Activated CD4-positive, alpha-beta memory T cell treated with anti-CD3 and anti-CD28 coated beads, Interleukin-2, amount 10 ng/mL, durations not matched to agents 7 days and 5 days (primary cell): ENCODE data around the gene ZNF418. TPM values are rescaled to one million over a fixed set of nuclear protein-coding genes. Genes with fewer than 3 reads are reported as not detected.

Experiments used
- CTCF ChIA-PET: fragments of 350-600 bp; sonication (Branson Sonifier 250); formaldehyde crosslinking; loops from one replicate; lab custom pipeline; 2021; ENCODE audit warnings: antibody characterized with exemption, inconsistent platforms; lab: Charles Lee
- POLR2A ChIA-PET: fragments of 350-600 bp; sonication (Branson Sonifier 250); formaldehyde crosslinking; loops from one replicate; lab custom pipeline; 2021; ENCODE audit warnings: antibody characterized with exemption; lab: Charles Lee
- DNase-seq: peaks from one replicate; pipeline ENCODE4 v3.0.0-alpha.2; 2020
- H3K27ac Mint-ChIP-seq: one replicate; pipeline ENCODE4 v1.8.0; 2021; ENCODE audit warnings: mild to moderate bottlenecking, mixed read lengths
- H3K27me3 Mint-ChIP-seq: one replicate; pipeline ENCODE4 v1.8.0; 2021; ENCODE audit warnings: mixed read lengths
- H3K36me3 Mint-ChIP-seq: one replicate; pipeline ENCODE4 v1.8.0; 2021; ENCODE audit warnings: low read depth, mixed read lengths
- H3K4me1 Mint-ChIP-seq: one replicate; pipeline ENCODE4 v1.8.0; 2021; ENCODE audit warnings: mixed read lengths
- H3K4me3 Mint-ChIP-seq: one replicate; pipeline ENCODE4 v1.8.0; 2021; ENCODE audit warnings: mild to moderate bottlenecking, mixed read lengths
- H3K9me3 Mint-ChIP-seq: one replicate; pipeline ENCODE4 v1.8.0; 2021; ENCODE audit warnings: mixed read lengths
- total RNA-seq, 2 experiments: library from RNA; stranded (reverse); gene quantifications; one replicate each; pipeline ENCODE4 v1.2.3, GENCODE V29; 2021

ZNF418 gene
- 1 to 10 TPM; 3.0 to 3.7 TPM for total RNA-seq

- Mint-ChIP-seq H3K9me3 (peaks cover 54% of the 10 kb centered on the region), H3K4me1 (peaks cover 10% of the 10 kb centered on the region), H3K27ac (no peak within 1 kb of the TSS), H3K27me3 (no peaks in the 10 kb centered on the region), H3K4me3 (peak within 1 kb of the TSS; percentile 76), H3K36me3 (peaks cover 56% of the 10 kb centered on the region)
- ChIA-PET CTCF (no interaction called here), POLR2A (interaction anchor here (1.9 kb wide), 1 partner anchor 19 kb away, joined by 8 read pairs; the partner anchor contains the start of gene ZNF417)
- peak; percentile 51 for DNase-seq
Measured at GRCh38 chr19:57934820-57935665, at the start of gene ZNF418. TSS of gene ZNF418 (minus strand) at chr19:57935402. CDS start at chr19:57933822, 1,580 bp downstream.

DNA sequence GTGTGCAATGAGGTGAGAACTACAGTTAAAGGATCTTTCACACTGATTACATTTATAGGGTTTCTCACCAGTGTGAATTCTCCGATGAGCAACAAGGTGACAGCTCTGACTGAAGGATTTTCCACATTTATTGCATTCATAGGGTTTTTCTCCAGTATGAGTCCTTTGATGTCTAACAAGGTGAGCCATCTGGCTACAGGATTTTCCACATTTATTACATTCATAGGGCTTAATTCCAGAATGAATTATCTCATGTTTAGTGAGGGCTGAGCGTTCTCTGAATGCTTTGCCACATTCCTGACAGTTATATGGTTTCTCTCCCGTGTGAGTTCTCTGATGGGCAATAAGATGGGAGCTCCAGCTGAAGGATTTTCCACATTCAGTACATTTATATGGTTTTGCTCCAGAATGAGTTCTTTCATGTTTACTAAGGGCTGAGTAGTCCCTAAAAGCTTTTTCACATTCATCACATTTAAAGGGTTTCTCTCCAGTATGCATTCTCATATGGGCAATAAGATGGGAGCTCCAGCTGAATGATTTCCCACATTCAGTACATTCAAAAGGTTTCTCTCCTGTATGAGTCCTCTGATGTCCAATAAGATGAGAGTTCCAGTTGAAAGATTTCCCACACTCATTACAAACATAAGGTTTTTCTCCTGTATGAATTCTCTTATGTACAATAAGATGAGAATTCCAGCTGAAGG is 43.5 kb upstream of the ZNF418 start:
- POLR2A ChIA-PET = interaction anchor here (2.2 kb wide), 1 partner anchor 23 kb away, joined by 4 read pairs; the partner anchor contains the start of gene ZNF606
- Mint-ChIP-seq H3K9me3 (peaks cover 81% of the 10 kb centered on the region), H3K27me3 (no peaks in the 10 kb centered on the region), H3K27ac (no peak overlapping the region), H3K4me3 (no peak overlapping the region), H3K36me3 (peaks cover 73% of the 10 kb centered on the region), H3K4me1 (no peaks in the 10 kb centered on the region)
- no peak for DNase-seq
- CTCF ChIA-PET = no interaction called here

DNA sequence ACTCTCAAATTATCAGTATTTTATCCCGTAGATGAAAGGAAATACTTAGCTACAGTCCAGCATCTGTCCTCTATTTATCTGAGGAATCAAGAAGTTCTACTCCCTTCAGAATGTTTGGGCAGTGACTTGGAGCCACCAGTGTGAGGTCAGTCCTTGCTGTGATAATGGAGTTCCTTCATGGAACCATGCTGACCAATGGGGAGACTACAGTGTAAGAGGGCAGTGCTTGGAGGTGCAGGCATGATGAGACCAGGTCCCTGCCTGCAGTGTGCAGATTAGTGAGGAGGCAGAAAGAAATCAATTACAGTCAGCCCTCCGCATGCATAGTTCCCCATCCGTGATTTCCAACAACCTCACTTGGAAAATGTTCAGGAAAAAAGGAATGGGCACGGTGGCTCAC is 39.2 kb upstream of the ZNF418 start, which contains the start of gene C19orf18:
Gene C19orf18, minus strand, starts transcription at position 101 of the 400 bp plus-strand sequence. CDS start 102 bp downstream, outside the sequence.
- H3K36me3 Mint-ChIP-seq = peaks cover 36% of the 10 kb centered on the region
- no peak within 1 kb of the TSS for H3K27ac Mint-ChIP-seq
- H3K27me3 Mint-ChIP-seq = no peaks in the 10 kb centered on the region
- no peak within 1 kb of the TSS for H3K4me3 Mint-ChIP-seq
- CTCF ChIA-PET = no interaction called here
- H3K9me3 Mint-ChIP-seq = peaks cover 74% of the 10 kb centered on the region
- POLR2A ChIA-PET = no interaction called here
- H3K4me1 Mint-ChIP-seq = no peaks in the 10 kb centered on the region
- no peak for DNase-seq

- no peak for DNase-seq
- H3K27me3 Mint-ChIP-seq = no peaks in the 10 kb centered on the region
- peaks cover 5% of the 10 kb centered on the region for H3K36me3 Mint-ChIP-seq
- ChIA-PET CTCF (no interaction called here), POLR2A (no interaction called here)
- no peak overlapping the region for H3K4me3 Mint-ChIP-seq
- H3K27ac Mint-ChIP-seq = no peak overlapping the region
- no peaks in the 10 kb centered on the region for H3K4me1 Mint-ChIP-seq
- H3K9me3 Mint-ChIP-seq = peaks cover 43% of the 10 kb centered on the region
Measured at GRCh38 chr19:57964761-57965160, 29.6 kb upstream of the ZNF418 start.

DNA sequence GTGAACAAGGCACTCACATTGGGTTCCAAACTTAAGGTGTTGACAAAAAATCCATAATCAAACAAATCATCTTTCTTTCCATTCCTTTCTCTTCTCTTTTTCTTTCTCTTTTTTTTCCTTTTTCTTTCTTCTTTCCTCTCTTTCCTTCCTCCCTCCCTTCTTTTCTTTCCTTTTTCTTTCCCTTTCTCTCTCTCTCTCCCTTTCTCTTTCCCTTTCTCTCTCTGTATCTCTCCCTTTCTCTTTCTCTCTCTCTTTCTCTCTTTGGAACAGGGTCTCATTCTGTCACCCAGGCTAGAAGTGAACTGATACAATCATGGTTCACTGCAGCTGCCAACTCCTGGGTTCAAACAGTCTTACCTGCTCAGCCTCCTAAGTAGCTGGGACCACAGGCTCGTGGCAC is 26.6 kb upstream of the ZNF418 start:
- no peak for DNase-seq
- ChIA-PET POLR2A (no interaction called here), CTCF (no interaction called here)
- no peaks in the 10 kb centered on the region for H3K27me3 Mint-ChIP-seq
- peaks cover 5% of the 10 kb centered on the region for H3K36me3 Mint-ChIP-seq
- H3K9me3 Mint-ChIP-seq = peaks cover 41% of the 10 kb centered on the region
- no peaks in the 10 kb centered on the region for H3K4me1 Mint-ChIP-seq
- no peak overlapping the region for H3K4me3 Mint-ChIP-seq
- H3K27ac Mint-ChIP-seq = no peak overlapping the region

DNA sequence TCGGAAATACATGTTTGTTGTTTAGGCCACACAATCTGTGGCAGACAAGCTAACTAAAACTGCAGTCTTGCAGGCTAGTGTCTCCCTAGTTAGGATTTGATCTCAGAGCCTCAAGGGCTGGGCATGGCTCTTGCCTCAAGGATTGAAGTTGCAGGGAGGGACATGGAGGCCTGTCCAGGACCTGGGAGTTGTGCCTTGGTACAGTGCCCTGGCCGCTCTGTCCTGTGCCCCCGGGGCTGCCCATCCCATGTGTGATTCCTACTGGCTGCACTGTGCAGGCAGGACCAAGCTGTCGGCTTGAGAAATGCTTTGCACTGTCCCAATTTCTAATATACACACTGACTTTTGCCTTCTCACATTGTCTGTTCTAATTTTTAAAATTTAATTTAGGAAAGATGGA is 19.8 kb upstream of the ZNF418 start:
- Mint-ChIP-seq H3K27ac (no peak overlapping the region), H3K9me3 (peaks cover 40% of the 10 kb centered on the region), H3K4me3 (no peak overlapping the region), H3K4me1 (no peaks in the 10 kb centered on the region), H3K36me3 (peaks cover 4% of the 10 kb centered on the region), H3K27me3 (no peaks in the 10 kb centered on the region)
- ChIA-PET CTCF (no interaction called here), POLR2A (no interaction called here)
- DNase-seq = no peak

GRCh38 chr19:57949702-57950101 is 14.5 kb upstream of the ZNF418 start:
- ChIA-PET POLR2A (interaction anchor here (0.9 kb wide), 1 partner anchor 33 kb away, joined by 3 read pairs; no protein-coding TSS in a partner anchor), CTCF (no interaction called here)
- H3K4me1 Mint-ChIP-seq = peaks cover 20% of the 10 kb centered on the region
- peaks cover 44% of the 10 kb centered on the region for H3K9me3 Mint-ChIP-seq
- H3K4me3 Mint-ChIP-seq = no peak overlapping the region
- H3K27me3 Mint-ChIP-seq = no peaks in the 10 kb centered on the region
- H3K27ac Mint-ChIP-seq = no peak overlapping the region
- DNase-seq = no peak
- H3K36me3 Mint-ChIP-seq = peaks cover 25% of the 10 kb centered on the region

GRCh38 chr19:57949296-57949695 is 14.1 kb upstream of the ZNF418 start:
- peaks cover 29% of the 10 kb centered on the region for H3K36me3 Mint-ChIP-seq
- H3K9me3 Mint-ChIP-seq = peaks cover 44% of the 10 kb centered on the region
- no peaks in the 10 kb centered on the region for H3K27me3 Mint-ChIP-seq
- ChIA-PET POLR2A (interaction anchor here (0.9 kb wide), 1 partner anchor 32 kb away, joined by 3 read pairs; no protein-coding TSS in a partner anchor), CTCF (no interaction called here)
- H3K4me3 Mint-ChIP-seq = no peak overlapping the region
- no peak for DNase-seq
- H3K27ac Mint-ChIP-seq = no peak overlapping the region
- peaks cover 20% of the 10 kb centered on the region for H3K4me1 Mint-ChIP-seq

DNA sequence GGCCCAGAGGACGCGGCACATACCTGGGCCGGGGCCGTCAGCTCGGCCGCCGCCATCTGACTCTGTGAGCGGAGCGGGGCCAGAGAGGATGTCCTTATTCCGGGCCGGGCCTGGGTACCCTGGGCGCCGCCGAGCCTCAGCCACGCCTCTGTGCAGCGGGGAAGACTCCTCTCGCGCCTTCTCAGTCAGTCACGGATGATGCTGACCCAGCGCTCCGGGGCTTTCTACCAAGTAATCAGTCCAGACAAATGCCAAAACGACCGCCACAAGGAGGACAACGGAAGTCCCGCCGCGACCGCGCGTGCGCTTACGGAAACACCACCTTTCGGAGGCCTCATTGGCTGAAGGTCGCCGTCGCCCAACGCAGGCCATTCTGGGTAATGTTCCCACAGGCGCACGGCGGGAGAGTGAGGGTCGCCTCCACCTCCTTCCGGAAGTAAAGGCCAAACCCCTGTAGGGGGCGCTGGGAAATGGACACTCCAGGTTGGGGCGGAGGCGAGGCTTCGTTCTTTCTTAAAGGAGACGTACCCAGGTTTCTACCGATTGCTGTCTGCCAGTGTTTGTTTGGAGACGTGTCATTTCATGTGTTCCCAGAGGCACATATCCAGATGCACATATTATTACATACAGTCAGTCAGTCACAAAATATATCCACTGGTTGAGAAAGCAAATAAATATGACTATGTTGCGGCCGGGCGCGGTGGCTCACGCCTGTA is 12.4 kb upstream of the ZNF418 start, which contains the start of gene ZNF256:
Gene ZNF256, minus strand, starts transcription at position 288 of the 716 bp plus-strand sequence. Its CDS starts 232 bp downstream, at position 56.
- ChIA-PET POLR2A (interaction anchor here (1.0 kb wide), 1 partner anchor 55 kb away, joined by 4 read pairs; the partner anchor contains the start of gene ZNF606), CTCF (interaction anchor here (0.7 kb wide), 2 partner anchors 209 to 823 kb away, joined by 3 read pairs; no protein-coding TSS in a partner anchor)
- Mint-ChIP-seq H3K27me3 (no peaks in the 10 kb centered on the region), H3K9me3 (peaks cover 52% of the 10 kb centered on the region), H3K4me1 (peaks cover 20% of the 10 kb centered on the region), H3K4me3 (peak within 1 kb of the TSS; percentile 93), H3K36me3 (peaks cover 46% of the 10 kb centered on the region), H3K27ac (peak within 1 kb of the TSS; percentile 85)
- DNase-seq = peak; percentile 90

DNA sequence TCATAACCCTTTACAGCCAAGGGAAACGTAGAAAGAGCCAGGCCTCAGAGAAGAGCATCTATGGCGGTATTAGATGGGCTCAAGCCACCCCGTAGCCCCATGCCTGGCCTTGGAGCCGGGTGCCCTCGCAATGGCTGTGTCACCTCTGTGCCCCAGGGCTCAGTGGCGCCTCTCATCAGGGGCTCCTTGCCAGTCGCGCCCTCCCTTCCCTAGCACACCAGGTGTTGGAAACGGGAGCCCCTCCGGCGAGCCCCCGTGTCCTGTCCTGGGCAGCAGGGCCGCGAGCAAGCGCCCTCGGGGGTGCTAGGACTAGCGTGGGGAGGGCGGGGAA is 11.9 kb upstream of the ZNF418 start:
- Mint-ChIP-seq H3K4me3 (peak overlapping the region; percentile 93), H3K36me3 (peaks cover 51% of the 10 kb centered on the region), H3K4me1 (peaks cover 20% of the 10 kb centered on the region), H3K27ac (peak overlapping the region; percentile 85), H3K27me3 (no peaks in the 10 kb centered on the region), H3K9me3 (peaks cover 56% of the 10 kb centered on the region)
- no peak for DNase-seq
- ChIA-PET POLR2A (interaction anchor here (1.0 kb wide), 1 partner anchor 56 kb away, joined by 4 read pairs; the partner anchor contains the start of gene ZNF606), CTCF (no interaction called here)

DNA sequence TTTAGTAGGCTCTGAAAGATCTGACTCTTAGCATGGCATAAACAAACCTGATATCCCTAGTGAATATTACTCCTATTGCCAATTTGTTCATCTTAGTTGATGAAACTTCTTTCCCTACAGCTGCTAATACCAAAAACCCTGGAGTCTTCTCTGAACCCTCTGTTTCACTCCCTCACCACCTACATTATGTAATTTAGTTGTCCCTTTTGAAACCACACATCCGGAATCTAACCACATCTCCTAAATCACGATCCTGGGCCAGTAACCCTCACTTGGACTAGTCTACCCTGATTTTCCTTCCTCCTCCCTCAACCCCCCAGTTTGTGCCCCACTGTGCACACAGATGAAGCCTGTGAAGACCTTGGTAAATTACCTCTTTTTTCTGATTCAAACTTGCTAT is 11.1 kb upstream of the ZNF418 start:
- H3K27me3 Mint-ChIP-seq = no peaks in the 10 kb centered on the region
- DNase-seq = no peak
- no peak overlapping the region for H3K27ac Mint-ChIP-seq
- H3K4me1 Mint-ChIP-seq = peaks cover 20% of the 10 kb centered on the region
- H3K36me3 Mint-ChIP-seq = peaks cover 59% of the 10 kb centered on the region
- ChIA-PET CTCF (no interaction called here), POLR2A (no interaction called here)
- H3K4me3 Mint-ChIP-seq = peak overlapping the region; percentile 93
- H3K9me3 Mint-ChIP-seq = peaks cover 60% of the 10 kb centered on the region

DNA sequence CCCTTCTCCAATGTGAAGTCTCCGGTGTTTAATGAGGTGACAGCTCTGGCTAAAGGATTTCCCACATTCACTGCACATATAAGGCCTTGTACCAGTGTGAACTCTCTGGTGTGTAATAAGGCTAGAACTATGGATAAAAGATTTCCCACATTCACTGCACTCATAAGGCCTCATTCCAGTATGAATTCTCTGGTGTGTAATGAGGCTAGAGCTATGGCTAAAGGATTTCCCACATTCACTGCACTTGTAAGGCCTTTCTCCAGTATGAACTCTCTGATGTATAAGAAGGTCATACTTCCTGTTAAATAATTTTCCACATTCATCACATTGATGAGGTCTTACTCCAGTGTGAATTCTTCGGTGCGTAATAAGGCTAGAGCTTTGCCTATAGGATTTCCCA is 6.4 kb upstream of the ZNF418 start:
- CTCF ChIA-PET = no interaction called here
- no peak for DNase-seq
- no peak overlapping the region for H3K27ac Mint-ChIP-seq

More for the DNA sequence above, 6.4 kb upstream of the ZNF418 start:
- Mint-ChIP-seq H3K4me1 (peaks cover 10% of the 10 kb centered on the region), H3K36me3 (peaks cover 78% of the 10 kb centered on the region), H3K9me3 (peaks cover 68% of the 10 kb centered on the region), H3K27me3 (no peaks in the 10 kb centered on the region), H3K4me3 (no peak overlapping the region)
- POLR2A ChIA-PET = no interaction called here
